ENCODE measurements around the gene MPDU1.

The MPDU1 gene

GRCh38 chr17:7626307-7626706, 42.7 kb downstream of the MPDU1 start:
- no peak for DNase-seq (ENCODE audit: low read depth, low spot score)
- ChIA-PET CTCF (interaction anchor here (9.7 to 11.1 kb wide), 2 partner anchors 10 to 60 kb away, joined by 67 to 201 read pairs; partner anchors contain the start of genes FXR2, TP53 and WRAP53), POLR2A (interaction anchor here (2.0 to 2.2 kb wide), 2 partner anchors 12 to 60 kb away, joined by 14 to 15 read pairs; partner anchors contain the start of genes FXR2 and TP53)
- no peak for TF ChIP-seq CTCF (IDR thresholded peaks at IDR 0.05; ENCODE audit: insufficient read depth, low read length, missing control alignments)
- peak overlapping the region; percentile 65 for H3K4me3 ChIP-seq (ENCODE audit: low read depth, low read length)

- H3K4me3 ChIP-seq (ENCODE audit: low read depth, low read length) = peak overlapping the region; percentile 65
- no peak for TF ChIP-seq CTCF (IDR thresholded peaks at IDR 0.05; ENCODE audit: insufficient read depth, low read length, missing control alignments)
- ChIA-PET POLR2A (interaction anchor here (2.0 to 2.2 kb wide), 2 partner anchors 12 to 60 kb away, joined by 14 to 15 read pairs; partner anchors contain the start of genes FXR2 and TP53), CTCF (interaction anchor here (0.6 to 11.1 kb wide), 5 partner anchors 11 to 117 kb away, joined by 3 to 201 read pairs (median 4); partner anchors contain the start of genes FXR2, TP53 and WRAP53)
- DNase-seq (ENCODE audit: low read depth, low spot score) = no peak
Measured at GRCh38 chr17:7626956-7627249, 43.3 kb downstream of the MPDU1 start.

- POLR2A ChIA-PET = interaction anchor here (0.5 to 2.2 kb wide), 6 partner anchors 13 to 67 kb away, joined by 3 to 15 read pairs (median 4); partner anchors contain the start of genes FXR2 and TP53
Measured at GRCh38 chr17:7627250-7628121, 43.8 kb downstream of the MPDU1 start, which contains the start of gene SAT2. SAT2 (minus strand) TSS chr17:7627821; CDS start chr17:7627635, 186 bp downstream.

GRCh38 chr17:7629939-7630571, 46.4 kb downstream of the MPDU1 start, which contains the start of gene SHBG:
SHBG (plus strand) TSS chr17:7630135; CDS start chr17:7630173, 38 bp downstream.
- no peak for TF ChIP-seq CTCF (IDR thresholded peaks at IDR 0.05; ENCODE audit: insufficient read depth, low read length, missing control alignments)
- H3K4me3 ChIP-seq (ENCODE audit: low read depth, low read length) = no peak within 1 kb of the TSS
- DNase-seq (ENCODE audit: low read depth, low spot score) = no peak
- POLR2A ChIA-PET = no interaction called here
- CTCF ChIA-PET = interaction anchor here (0.7 to 11.1 kb wide), 10 partner anchors 9 to 56 kb away, joined by 3 to 201 read pairs (median 6); partner anchors contain the start of genes ATP1B2, FXR2, TP53 and WRAP53

More at GRCh38 chr17:7627250-7628121, 43.8 kb downstream of the MPDU1 start, which contains the start of gene SAT2:
- DNase-seq (ENCODE audit: low read depth, low spot score) = peak; percentile 52
- CTCF ChIA-PET = interaction anchor here (0.6 to 11.1 kb wide), 7 partner anchors 9 to 116 kb away, joined by 3 to 201 read pairs (median 4); partner anchors contain the start of genes FXR2, TP53 and WRAP53
- peak within 1 kb of the TSS; percentile 65 for H3K4me3 ChIP-seq (ENCODE audit: low read depth, low read length)
- TF ChIP-seq CTCF (IDR thresholded peaks at IDR 0.05; ENCODE audit: insufficient read depth, low read length, missing control alignments) = no peak

GRCh38 chr17:7631398-7632380, 48.0 kb downstream of the MPDU1 start:
- H3K4me3 ChIP-seq (ENCODE audit: low read depth, low read length) = no peak overlapping the region
- ChIA-PET CTCF (interaction anchor here (0.7 to 11.1 kb wide), 23 partner anchors 10 to 426 kb away, joined by 3 to 201 read pairs (median 7); partner anchors contain the start of genes ATP1B2, FXR2, TP53 and WRAP53), POLR2A (interaction anchor here (1.1 kb wide), 1 partner anchor 55 kb away, joined by 5 read pairs; the partner anchor contains the start of gene TP53)
- no peak for DNase-seq (ENCODE audit: low read depth, low spot score)
- TF ChIP-seq CTCF (IDR thresholded peaks at IDR 0.05; ENCODE audit: insufficient read depth, low read length, missing control alignments) = no peak
